GM18909 (cell line): Measurements from ENCODE around the gene CARD11.

ENCODE experiments used
- ATAC-seq: cut with Tn5 transposase; IDR thresholded peaks from one replicate; pipeline ENCODE4 v1.9.1; 2021; ENCODE audit warnings: mild to moderate bottlenecking; ENCODE audit not compliant: unreplicated experiment, poor library complexity

The CARD11 gene

GRCh38 chr7:2892549-2892948 lies 151.1 kb downstream of the CARD11 start:
- no peak for ATAC-seq

- no peak for ATAC-seq
Measured at GRCh38 chr7:2887816-2888215, 155.9 kb downstream of the CARD11 start.

GRCh38 chr7:2886900-2887299 lies 156.8 kb downstream of the CARD11 start:
- ATAC-seq, result no peak

- no peak for ATAC-seq
Measured at GRCh38 chr7:2886391-2886790, 157.3 kb downstream of the CARD11 start.

GRCh38 chr7:2884161-2884560 lies 159.5 kb downstream of the CARD11 start:
- ATAC-seq, result no peak

- no peak for ATAC-seq
Measured at GRCh38 chr7:2883101-2883500, 160.6 kb downstream of the CARD11 start.

- ATAC-seq, result no peak
Measured at GRCh38 chr7:2882111-2882510, 161.6 kb downstream of the CARD11 start.

- no peak for ATAC-seq
Measured at GRCh38 chr7:2880874-2881533, 162.7 kb downstream of the CARD11 start.

- no peak for ATAC-seq
Measured at GRCh38 chr7:2880051-2880450, 163.6 kb downstream of the CARD11 start.

GRCh38 chr7:2879354-2879753 lies 164.3 kb downstream of the CARD11 start:
- ATAC-seq, result no peak

GRCh38 chr7:2878306-2878705 lies 165.4 kb downstream of the CARD11 start:
- ATAC-seq, result no peak

- no peak for ATAC-seq
Measured at GRCh38 chr7:2876031-2876731, 167.5 kb downstream of the CARD11 start.

GRCh38 chr7:2873686-2874551 lies 169.7 kb downstream of the CARD11 start:
- ATAC-seq, result no peak

GRCh38 chr7:2873146-2873545 lies 170.5 kb downstream of the CARD11 start:
- no peak for ATAC-seq

GRCh38 chr7:2872296-2872874 lies 171.3 kb downstream of the CARD11 start:
- no peak for ATAC-seq

GRCh38 chr7:2870471-2870931 lies 173.2 kb downstream of the CARD11 start:
- peak; percentile 63 for ATAC-seq

GRCh38 chr7:2869981-2870380 lies 173.7 kb downstream of the CARD11 start:
- ATAC-seq, result no peak

GRCh38 chr7:2866601-2867000 lies 177.1 kb downstream of the CARD11 start:
- ATAC-seq, result no peak

GRCh38 chr7:2864999-2865670 lies 178.5 kb downstream of the CARD11 start:
- ATAC-seq, result no peak
